MM.1S (cell line): ENCODE measurements around the gene MAPK12.

Experiments used
- EZH2 ChIP-seq: fragments of 300-600 bp; sonication (generic); optimal IDR thresholded peaks from 2 replicates; pipeline ENCODE3; 2017; ENCODE audit warnings: low read depth, mild to moderate bottlenecking, antibody characterized with exemption, low read length, mixed read lengths
- EZH2phosphoT487 ChIP-seq: fragments of 300-600 bp; sonication (generic); IDR thresholded peaks from 2 replicates; pipeline ENCODE4 v1.6.1; 2018; ENCODE audit warnings: antibody characterized with exemption, low read length
- TF ChIP-seq, protein P1 (sequence below): fragments of 300-600 bp; sonication (generic); IDR thresholded peaks from 2 replicates; pipeline ENCODE4 v1.5.1; 2016; ENCODE audit warnings: antibody characterized with exemption, low read length, mixed read lengths

GRCh38 chr22:50257041-50257440, 4.4 kb downstream of the MAPK12 start:
- TF ChIP-seq EZH2, result no peak
- TF ChIP-seq, protein P1, sequence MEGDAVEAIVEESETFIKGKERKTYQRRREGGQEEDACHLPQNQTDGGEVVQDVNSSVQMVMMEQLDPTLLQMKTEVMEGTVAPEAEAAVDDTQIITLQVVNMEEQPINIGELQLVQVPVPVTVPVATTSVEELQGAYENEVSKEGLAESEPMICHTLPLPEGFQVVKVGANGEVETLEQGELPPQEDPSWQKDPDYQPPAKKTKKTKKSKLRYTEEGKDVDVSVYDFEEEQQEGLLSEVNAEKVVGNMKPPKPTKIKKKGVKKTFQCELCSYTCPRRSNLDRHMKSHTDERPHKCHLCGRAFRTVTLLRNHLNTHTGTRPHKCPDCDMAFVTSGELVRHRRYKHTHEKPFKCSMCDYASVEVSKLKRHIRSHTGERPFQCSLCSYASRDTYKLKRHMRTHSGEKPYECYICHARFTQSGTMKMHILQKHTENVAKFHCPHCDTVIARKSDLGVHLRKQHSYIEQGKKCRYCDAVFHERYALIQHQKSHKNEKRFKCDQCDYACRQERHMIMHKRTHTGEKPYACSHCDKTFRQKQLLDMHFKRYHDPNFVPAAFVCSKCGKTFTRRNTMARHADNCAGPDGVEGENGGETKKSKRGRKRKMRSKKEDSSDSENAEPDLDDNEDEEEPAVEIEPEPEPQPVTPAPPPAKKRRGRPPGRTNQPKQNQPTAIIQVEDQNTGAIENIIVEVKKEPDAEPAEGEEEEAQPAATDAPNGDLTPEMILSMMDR, result no peak
- no peak for TF ChIP-seq EZH2phosphoT487
